Dermis microvascular lymphatic vessel endothelial cell (primary cell): Measurements from ENCODE around the gene SELL. TPM values are rescaled to one million over a fixed set of nuclear protein-coding genes. Genes with fewer than 3 reads are reported as not detected.
"Not testable (repeated sequence)": the region's sequence is repeated elsewhere in the genome, so short reads cannot be mapped to it uniquely, and the experiment has no call there.

Source experiments
- DNase-seq, 2 donors: peaks; one replicate each; pipeline versions ENCODE4 v3.0.0 to v3.0.0-alpha.2; 2010; ENCODE audit warnings: low read depth in 2 of 2
- total RNA-seq: library from RNA; depleted of rRNA; stranded (reverse); fragments of >200 nt; gene quantifications from 2 replicates; pipeline ENCODE4 v1.2.1, GENCODE V29; 2014

The SELL gene
- total RNA-seq, 1 donor from 2014 or later, result 0.13 TPM

DNA sequence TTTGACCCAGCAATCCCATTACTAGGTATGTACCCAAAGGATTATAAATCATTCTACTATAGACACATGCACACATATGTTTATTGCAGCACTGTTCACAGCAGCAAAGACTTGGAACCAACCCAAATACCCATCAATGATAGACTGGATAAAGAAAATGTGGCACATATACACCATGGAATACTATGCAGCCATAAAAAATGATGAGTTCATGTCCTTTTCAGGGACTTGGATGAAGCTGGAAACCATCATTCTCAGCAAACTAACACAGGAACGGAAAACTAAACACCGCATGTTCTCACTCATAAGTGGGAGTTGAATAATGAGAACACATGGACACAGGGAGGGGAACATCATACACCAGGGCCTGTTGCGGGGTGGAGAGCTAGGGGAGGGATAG lies 41.2 kb downstream of the SELL start:
- not testable (repeated sequence) for DNase-seq

DNA sequence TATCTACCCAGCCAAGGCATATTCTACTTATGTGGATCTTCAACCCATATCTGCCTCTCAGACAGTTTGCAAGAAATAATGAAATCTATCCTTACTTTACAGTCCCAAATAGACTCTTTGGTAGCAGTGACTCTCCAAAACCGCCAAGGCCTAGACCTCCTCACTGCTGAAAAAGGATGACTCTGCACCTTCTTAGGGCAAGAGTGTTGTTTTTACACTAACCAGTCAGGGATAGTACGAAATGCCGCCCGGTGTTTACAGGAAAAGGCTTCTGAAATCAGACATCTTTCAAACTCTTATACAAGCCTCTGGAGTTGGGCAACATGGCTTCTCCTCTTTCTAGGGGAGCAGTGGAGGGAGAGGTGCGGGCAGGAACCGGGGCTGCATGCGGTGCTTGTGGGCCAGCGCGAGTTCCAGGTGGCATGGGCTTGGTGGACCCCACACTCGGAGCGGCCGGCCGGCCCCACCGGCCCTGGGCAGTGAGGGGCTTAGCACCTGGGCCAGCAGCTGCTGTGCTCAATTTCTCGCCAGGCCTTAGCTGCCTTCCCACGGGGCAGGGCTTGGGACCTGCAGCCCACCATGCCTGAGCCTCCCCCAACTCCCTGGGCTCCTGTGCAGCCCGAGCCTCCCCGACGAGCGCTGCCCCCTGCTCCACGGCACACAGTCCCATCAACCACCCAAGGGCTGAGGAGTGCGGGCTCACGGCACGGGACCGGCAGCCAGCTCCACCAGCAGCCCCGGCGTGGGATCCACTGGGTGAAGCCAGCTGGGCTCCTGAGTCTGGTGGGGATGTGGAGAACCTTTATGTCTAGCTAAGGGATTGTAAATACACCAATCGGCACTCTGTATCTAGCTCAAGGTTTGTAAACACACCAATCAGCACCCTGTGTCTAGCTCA lies 43.5 kb downstream of the SELL start:
- not testable (repeated sequence) for DNase-seq

GRCh38 chr1:169667227-169667639 lies 44.2 kb downstream of the SELL start:
- DNase-seq, result not testable (repeated sequence)

- DNase-seq, result not testable (repeated sequence)
Measured at GRCh38 chr1:169662680-169663079, 48.7 kb downstream of the SELL start.

DNA sequence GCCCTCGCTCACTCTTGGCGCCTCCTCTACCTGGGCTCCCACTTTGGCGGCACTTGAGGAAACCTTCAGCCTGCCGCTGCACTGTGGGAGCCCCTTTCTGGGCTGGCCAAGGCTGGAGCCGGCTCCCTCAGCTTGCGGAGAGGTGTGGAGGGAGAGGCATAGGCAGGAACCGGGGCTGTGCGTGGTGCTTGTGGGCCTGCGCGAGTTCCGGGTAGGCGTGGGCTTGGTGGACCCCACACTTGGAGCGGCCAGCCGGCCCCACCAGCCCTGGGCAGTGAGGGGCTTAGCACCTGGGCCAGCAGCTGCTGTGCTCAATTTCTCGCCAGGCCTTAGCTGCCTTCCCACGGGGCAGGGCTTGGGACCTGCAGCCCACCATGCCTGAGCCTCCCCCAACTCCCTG lies 50.4 kb downstream of the SELL start:
- DNase-seq, result not testable (repeated sequence)

- DNase-seq, result not testable (repeated sequence)
Measured at GRCh38 chr1:169658777-169659176, 52.6 kb downstream of the SELL start.

GRCh38 chr1:169653873-169654272 lies 57.5 kb downstream of the SELL start:
- DNase-seq, result no peak

DNA sequence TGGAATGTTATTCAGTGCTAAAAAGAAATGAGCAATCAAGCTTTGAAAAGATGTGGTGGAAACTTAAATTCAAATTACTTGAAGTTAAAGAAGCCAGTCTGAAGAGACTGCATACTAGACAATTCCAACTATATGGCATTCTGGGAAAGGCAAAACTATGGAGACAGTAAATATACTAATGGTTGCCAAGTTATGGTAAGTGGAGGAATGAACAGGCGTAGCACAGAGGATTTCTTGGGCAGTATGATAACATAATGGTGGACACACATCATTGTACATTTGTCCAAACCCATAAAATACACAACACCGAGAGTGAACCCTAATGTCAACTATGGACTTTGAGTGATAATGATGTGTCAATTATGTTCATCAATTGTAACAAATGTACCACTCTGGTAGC lies 60.4 kb downstream of the SELL start:
- DNase-seq, result no peak

- DNase-seq, result no peak
Measured at GRCh38 chr1:169650551-169650950, 60.9 kb downstream of the SELL start.

DNA sequence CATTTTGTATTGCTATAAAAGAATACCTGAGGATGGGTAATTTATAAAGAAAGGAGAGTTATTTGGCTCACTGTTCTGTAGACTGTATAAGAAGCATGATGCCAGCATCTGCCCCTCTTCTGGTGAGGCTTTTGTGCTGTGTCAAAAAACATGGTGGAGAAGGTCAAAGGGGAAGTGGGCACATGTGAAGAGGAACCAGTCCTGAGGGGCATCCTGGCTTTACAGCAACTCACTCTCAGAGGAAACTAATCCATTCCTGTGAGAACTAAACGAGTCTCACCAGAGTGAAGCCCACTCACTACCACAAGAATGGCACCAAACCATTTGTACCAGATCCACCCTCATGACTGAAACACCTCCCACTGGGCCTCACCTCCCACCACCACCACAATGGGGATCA lies 62.7 kb downstream of the SELL start:
- no peak for DNase-seq

- no peak for DNase-seq
Measured at GRCh38 chr1:169648187-169648586, 63.2 kb downstream of the SELL start.

DNA sequence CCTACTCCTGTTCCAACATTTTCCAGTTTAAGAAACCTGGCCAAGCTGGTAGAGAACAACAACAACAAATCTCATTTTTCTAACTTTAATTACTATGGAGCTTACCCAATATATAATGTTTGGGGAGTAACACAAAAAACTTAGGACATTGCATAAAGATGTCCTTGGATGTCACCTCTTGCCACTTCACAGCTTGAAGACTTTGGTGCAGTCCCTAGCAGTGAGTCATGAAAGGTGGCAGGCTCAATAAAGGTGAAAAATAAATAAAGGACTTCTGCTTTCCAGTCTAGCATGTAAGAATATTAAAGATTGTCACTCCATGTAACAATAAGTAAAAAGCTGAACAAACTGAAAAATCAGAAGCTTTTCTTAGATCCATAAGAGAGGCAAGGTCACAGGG lies 63.9 kb downstream of the SELL start:
- no peak for DNase-seq

- DNase-seq, result no peak
Measured at GRCh38 chr1:169644297-169644696, 67.1 kb downstream of the SELL start.

Other genes with a start within 250 kb of the SELL start
- gene SLC19A2, start 225.7 kb downstream of the SELL start, total RNA-seq, result 2.3 and 2.4 TPM in 2 replicates
- gene F5, start 125.1 kb downstream of the SELL start, total RNA-seq, result not detected in 2 replicates
- gene SELP, start 81.5 kb downstream of the SELL start, total RNA-seq, result 0.13 and 8.2 TPM in 2 replicates
- gene SELE, start 22.5 kb upstream of the SELL start, total RNA-seq, result 3.1 and 4.9 TPM in 2 replicates
- 3.4 and 4.7 TPM in 2 replicates for gene METTL18, start 83.3 kb upstream of the SELL start, total RNA-seq
- 5.1 and 8.0 TPM in 2 replicates for gene SCYL3, start 182.3 kb upstream of the SELL start, total RNA-seq